Prostate gland (tissue), 2 donors: Measurements from ENCODE around the gene TLR3.

Experiments used
- POLR2A ChIP-seq: fragments of 450-650 bp; IDR thresholded peaks from one replicate; pipeline ENCODE4 v1.6.1; 2016; ENCODE audit warnings: antibody characterized with exemption, mild to moderate bottlenecking
- POLR2AphosphoS5 ChIP-seq: sonication (generic); formaldehyde crosslinking; IDR thresholded peaks from one replicate; pipeline ENCODE4 v1.6.1; 2017; ENCODE audit warnings: antibody characterized with exemption
- TF ChIP-seq, protein P1 (sequence below), 4 experiments: fragments of 200-600 bp in 2 of 4; fragments of 450-650 bp in 2 of 4; sonication (generic) in 2 of 4; IDR thresholded peaks; 1 replicate in 3 of 4; 2 replicates in 1 of 4; pipeline ENCODE4 v1.5.1; 2016 to 2019; ENCODE audit warnings: antibody characterized with exemption in 4 of 4, mild to moderate bottlenecking in 2 of 4, moderate library complexity in 2 of 4

- TF ChIP-seq POLR2AphosphoS5 (peak; percentile 24), POLR2A (no peak)
- TF ChIP-seq, protein P1, sequence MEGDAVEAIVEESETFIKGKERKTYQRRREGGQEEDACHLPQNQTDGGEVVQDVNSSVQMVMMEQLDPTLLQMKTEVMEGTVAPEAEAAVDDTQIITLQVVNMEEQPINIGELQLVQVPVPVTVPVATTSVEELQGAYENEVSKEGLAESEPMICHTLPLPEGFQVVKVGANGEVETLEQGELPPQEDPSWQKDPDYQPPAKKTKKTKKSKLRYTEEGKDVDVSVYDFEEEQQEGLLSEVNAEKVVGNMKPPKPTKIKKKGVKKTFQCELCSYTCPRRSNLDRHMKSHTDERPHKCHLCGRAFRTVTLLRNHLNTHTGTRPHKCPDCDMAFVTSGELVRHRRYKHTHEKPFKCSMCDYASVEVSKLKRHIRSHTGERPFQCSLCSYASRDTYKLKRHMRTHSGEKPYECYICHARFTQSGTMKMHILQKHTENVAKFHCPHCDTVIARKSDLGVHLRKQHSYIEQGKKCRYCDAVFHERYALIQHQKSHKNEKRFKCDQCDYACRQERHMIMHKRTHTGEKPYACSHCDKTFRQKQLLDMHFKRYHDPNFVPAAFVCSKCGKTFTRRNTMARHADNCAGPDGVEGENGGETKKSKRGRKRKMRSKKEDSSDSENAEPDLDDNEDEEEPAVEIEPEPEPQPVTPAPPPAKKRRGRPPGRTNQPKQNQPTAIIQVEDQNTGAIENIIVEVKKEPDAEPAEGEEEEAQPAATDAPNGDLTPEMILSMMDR (IDR thresholded peaks at IDR 0.05): no peak
Observed at GRCh38 chr4:186068581-186069348, at the start of gene TLR3.
